GM21529 (cell line): Measurements from ENCODE around the gene BBLN.
"Not testable (repeated sequence)": the region's sequence is repeated elsewhere in the genome, so short reads cannot be mapped to it uniquely, and the experiment has no call there.

Experiments used
- ATAC-seq: cut with Tn5 transposase; IDR thresholded peaks from one replicate; pipeline ENCODE4 v1.9.1; 2021; ENCODE audit not compliant: unreplicated experiment

The BBLN gene

GRCh38 chr9:128159784-128160602, at the start of gene BBLN:
Gene BBLN (plus strand): TSS chr9:128160265. CDS start chr9:128160408, 143 bp downstream.
- ATAC-seq = peak; percentile 73

- not testable (repeated sequence) for ATAC-seq
Measured at GRCh38 chr9:128111726-128112125, 48.3 kb upstream of the BBLN start.

GRCh38 chr9:128113526-128114325, 46.3 kb upstream of the BBLN start:
- ATAC-seq = no peak

- no peak for ATAC-seq
Measured at GRCh38 chr9:128114326-128115186, 45.5 kb upstream of the BBLN start.

- no peak for ATAC-seq
Measured at GRCh38 chr9:128115187-128116103, 44.6 kb upstream of the BBLN start.

GRCh38 chr9:128116104-128117083, 43.7 kb upstream of the BBLN start:
- no peak for ATAC-seq

GRCh38 chr9:128117613-128118471, 42.2 kb upstream of the BBLN start:
- ATAC-seq = peak; percentile 60

- ATAC-seq = no peak
Measured at GRCh38 chr9:128118472-128118857, 41.6 kb upstream of the BBLN start.

GRCh38 chr9:128118971-128119665, 40.9 kb upstream of the BBLN start:
- ATAC-seq = no peak

GRCh38 chr9:128120061-128120740, 39.9 kb upstream of the BBLN start:
- ATAC-seq = no peak

- ATAC-seq = no peak
Measured at GRCh38 chr9:128120741-128121465, 39.2 kb upstream of the BBLN start.

GRCh38 chr9:128121466-128121810, 38.6 kb upstream of the BBLN start:
- no peak for ATAC-seq

- no peak for ATAC-seq
Measured at GRCh38 chr9:128121924-128122808, 37.9 kb upstream of the BBLN start.

- ATAC-seq = no peak
Measured at GRCh38 chr9:128122809-128123175, 37.3 kb upstream of the BBLN start.

GRCh38 chr9:128123451-128124080, 36.5 kb upstream of the BBLN start:
- no peak for ATAC-seq
